ENCODE measurements around the gene APOOL. TPM values are rescaled to one million over a fixed set of nuclear protein-coding genes. Genes with fewer than 3 reads are reported as not detected.

Gene APOOL
- total and polyA plus RNA-seq, 2 of the 13 experiments (the other 11 are each of a cell fraction or from before 2014, with no cell fraction given) = 7.3 to 13.9 TPM

- BruUV-seq (replicated peaks) = no TSS peak
- in situ Hi-C loops (cut with HindIII; ENCODE audit: extremely low pct_ligation_motif_present, low pct_unique_long_range_greater_than_20kb) = no loop called here
- Histone ChIP-seq H3K4me3 (replicated peaks in 1 of 3; ENCODE audit: insufficient read depth in 1 of 3, low read depth in 2 of 3, low read length in 3 of 3) (no peak overlapping the region), H3K36me3 (replicated peaks in 1 of 2; ENCODE audit: control insufficient read depth in 1 of 2, insufficient read depth in 2 of 2, low read length in 2 of 2) (no peaks in the 10 kb centered on the region), H3K9me3 (ENCODE audit: low read length) (no peaks in the 10 kb centered on the region), H3K4me2 (ENCODE audit: low read depth, low read length) (no peak overlapping the region), H2AFZ (ENCODE audit: low read length) (no peak overlapping the region), H3K4me1 (ENCODE audit: insufficient read depth, low read length) (peaks cover 7% of the 10 kb centered on the region), H3K27me3 (ENCODE audit: control insufficient read depth in 1 of 2, insufficient read depth in 2 of 2, low read length in 2 of 2) (no peaks in the 10 kb centered on the region), H3K27ac (ENCODE audit: extremely low read length, insufficient read depth, low read length) (no peak overlapping the region), H4K20me1 (ENCODE audit: insufficient read depth, low read length) (no peaks in the 10 kb centered on the region), H3K9ac (ENCODE audit: insufficient read depth, low read depth, low read length) (no peak overlapping the region), H3K79me2 (ENCODE audit: insufficient read depth, low read length) (no peaks in the 10 kb centered on the region)
- FAIRE-seq = no peak
- DNase-seq (ENCODE audit: low spot score) = no peak
- TF ChIP-seq EZH2 (conservative IDR thresholded peaks at IDR 0.05; ENCODE audit: low read depth, low read length) = no peak
- no peak for TF ChIP-seq MNT (IDR thresholded peaks at IDR 0.05)
- TF ChIP-seq SYNCRIP (IDR thresholded peaks at IDR 0.05; ENCODE audit: insufficient read depth, low read depth, low read length) = no peak
- TF ChIP-seq ZNF234 (CRISPR knock-in tag; conservative IDR thresholded peaks at IDR 0.05) = no peak
- TF ChIP-seq ZBTB3 (CRISPR knock-in tag; IDR thresholded peaks at IDR 0.05; ENCODE audit: borderline replicate concordance, low read depth) = no peak
- no peak for TF ChIP-seq MLX (CRISPR knock-in tag; IDR thresholded peaks at IDR 0.05)
- no peak for TF ChIP-seq ZNF703 (CRISPR knock-in tag; IDR thresholded peaks at IDR 0.05; ENCODE audit: borderline replicate concordance)
- no peak for TF ChIP-seq ZNF232 (CRISPR knock-in tag; IDR thresholded peaks at IDR 0.05; ENCODE audit: borderline replicate concordance)
- intact Hi-C loops (cut with micrococcal nuclease; ENCODE audit: unreplicated experiment) = no loop called here
- no peak for ATAC-seq
- ChIA-PET POLR2A (no interaction called here), CTCF (ENCODE audit: low intra/inter-chr PET ratio, low total read pairs) (no interaction called here)
- no CpG with 5 or more reads among the region's 2 CpGs for WGBS (ENCODE audit: low lambda C conversion rate)
Observed at GRCh38 chrX:85108165-85108564, 104.5 kb downstream of the APOOL start.

All from HepG2 (cell line).